Raji (cell line): ENCODE data around the gene HAAO.

Source experiments
- POLR2A ChIP-seq: IDR thresholded peaks from 2 replicates; pipeline ENCODE4 v1.6.1; 2011; ENCODE audit warnings: low read depth, low read length, control low read depth; ENCODE audit not compliant: insufficient read depth

Gene HAAO

DNA sequence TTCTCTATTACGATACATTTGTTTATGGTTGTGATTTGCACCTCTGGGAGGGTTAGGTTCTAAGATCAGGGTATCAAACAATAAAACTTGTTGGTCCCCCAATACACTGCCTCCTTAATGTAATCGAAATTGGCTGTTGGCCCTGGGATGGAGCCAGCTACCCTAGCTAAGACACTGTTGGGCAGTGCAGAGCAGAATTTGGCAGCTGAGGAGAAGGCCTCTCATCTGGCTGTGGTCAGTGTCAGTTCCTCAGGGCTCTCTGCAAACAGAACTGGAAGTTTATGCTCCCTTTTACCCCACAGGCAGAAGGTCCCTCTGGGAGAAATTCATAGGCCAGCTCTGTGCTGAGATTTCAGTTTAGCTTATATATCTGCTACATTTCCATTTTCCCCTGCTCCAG is 8.6 kb upstream of the HAAO start:
- no peak for TF ChIP-seq POLR2A

DNA sequence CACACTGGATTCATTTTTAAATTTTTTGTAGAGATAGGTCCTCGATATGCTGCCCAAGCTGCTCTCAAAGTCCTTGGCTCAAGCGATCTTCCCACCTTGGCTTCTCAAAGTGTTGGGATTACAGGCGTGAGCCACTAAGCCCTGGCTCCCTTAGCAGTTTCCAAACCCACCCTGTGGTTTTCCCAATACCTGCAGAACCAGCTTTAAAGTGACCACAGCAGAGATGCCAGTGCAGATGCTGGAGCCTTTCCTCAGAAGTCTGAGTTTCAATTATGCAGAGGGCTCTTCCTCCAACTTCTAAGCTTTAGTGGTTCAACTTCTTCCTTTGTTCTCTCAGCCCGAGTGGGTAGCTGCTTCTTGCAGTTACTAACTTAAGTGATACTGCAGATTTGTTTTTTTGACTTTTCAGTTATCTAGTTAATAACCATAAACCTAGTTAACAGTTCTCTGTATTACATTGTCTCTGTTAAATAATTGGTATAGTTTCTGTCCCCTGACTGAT is 8.1 kb upstream of the HAAO start:
- no peak for TF ChIP-seq POLR2A

DNA sequence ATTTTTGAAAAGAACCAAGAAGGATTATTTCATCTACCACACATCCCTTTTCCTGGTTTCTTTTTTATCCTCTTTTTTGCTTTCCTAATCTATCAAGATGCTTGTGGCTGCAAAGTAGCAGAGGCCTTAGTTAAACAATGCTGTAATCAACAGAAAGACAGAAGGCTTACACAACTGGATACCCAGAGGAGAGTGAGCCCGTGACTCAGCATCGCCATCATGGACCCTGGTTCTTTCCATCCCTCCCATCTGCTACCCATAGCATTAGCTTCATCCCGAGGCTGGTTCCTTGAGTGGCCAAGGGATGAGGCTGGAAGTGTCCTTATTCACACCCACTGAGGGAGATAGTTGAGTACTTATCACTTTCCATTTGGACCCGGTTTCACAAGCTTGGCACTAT is 7.5 kb upstream of the HAAO start:
- no peak for TF ChIP-seq POLR2A

DNA sequence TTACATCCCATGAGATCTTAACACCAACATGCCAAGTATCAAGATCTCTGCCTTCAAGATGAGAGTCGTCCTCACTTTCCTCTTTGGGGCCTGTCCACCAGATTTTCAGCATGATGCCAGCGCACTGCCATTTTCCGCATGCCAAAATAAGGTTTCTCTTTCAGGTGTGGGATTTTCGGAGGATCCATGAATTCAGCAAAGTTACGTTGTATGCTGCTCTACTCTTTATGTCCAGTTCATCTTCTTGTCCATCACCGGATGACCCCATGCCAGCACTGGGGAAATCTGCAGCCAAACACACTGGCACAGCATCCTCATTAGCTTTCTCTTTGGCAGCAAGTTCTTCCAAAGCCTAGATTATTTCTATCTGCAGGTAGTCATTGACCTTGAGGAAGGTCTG is 4.9 kb upstream of the HAAO start:
- no peak for TF ChIP-seq POLR2A

DNA sequence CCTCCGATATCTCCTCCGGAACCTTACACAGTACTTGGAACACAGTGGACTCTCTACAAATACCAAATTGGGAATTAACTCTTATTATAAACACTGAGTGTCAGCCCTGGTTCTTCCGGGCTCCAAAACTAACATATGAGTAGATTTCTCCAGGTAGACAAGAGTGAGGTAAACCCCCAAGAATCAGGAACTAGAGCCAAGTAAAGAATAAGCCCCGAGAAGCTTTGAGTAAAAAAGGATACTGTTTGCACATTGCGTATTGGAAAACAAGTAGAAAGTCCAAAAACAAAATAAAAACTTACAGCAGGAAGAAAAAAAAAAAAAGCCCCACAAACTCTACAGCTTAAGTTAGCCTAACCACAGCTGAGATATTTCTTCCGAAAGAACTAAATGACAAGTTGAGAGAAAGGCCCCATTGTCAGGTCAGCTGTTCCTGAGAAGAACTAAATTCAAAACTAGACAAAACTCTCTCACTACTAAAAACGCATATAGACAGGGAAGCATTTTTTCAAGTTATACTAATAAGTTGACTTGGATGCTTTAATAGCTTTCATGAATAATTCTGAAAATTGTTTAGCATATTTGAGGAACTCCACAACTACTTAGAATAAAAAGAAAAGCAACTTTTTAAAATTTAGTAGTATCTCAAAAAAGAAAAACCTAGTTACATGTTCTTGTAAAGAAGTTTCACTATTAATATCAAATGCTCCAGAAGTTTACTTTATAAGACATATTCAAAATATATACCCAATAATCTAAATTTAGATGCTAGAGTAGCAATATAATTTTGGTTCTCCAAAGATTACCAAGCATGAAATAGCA is 4.3 kb upstream of the HAAO start:
- TF ChIP-seq POLR2A: no peak

- TF ChIP-seq POLR2A: no peak
These were observed 3.5 kb upstream of the HAAO start for GRCh38 chr2:42795841-42796301.

DNA sequence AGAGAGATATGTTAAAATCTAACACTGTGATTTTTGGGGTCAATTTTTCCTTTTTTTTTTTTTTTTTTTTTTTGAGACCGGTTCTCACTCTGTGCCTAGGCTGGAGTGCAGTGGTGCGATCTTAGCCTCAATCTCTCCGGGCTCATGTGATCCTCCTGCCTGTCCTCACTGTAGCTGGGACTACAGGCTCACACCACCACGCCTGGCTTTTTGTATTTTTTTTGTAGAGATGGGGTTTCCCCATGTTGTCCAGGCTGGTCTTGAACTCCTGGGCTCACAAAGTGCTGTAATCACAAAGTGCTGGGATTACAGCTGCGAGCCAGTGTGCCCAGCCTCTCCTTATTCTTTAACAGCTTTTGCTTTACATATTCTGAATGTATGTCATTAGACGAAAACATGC is 2.9 kb upstream of the HAAO start:
- no peak for TF ChIP-seq POLR2A

DNA sequence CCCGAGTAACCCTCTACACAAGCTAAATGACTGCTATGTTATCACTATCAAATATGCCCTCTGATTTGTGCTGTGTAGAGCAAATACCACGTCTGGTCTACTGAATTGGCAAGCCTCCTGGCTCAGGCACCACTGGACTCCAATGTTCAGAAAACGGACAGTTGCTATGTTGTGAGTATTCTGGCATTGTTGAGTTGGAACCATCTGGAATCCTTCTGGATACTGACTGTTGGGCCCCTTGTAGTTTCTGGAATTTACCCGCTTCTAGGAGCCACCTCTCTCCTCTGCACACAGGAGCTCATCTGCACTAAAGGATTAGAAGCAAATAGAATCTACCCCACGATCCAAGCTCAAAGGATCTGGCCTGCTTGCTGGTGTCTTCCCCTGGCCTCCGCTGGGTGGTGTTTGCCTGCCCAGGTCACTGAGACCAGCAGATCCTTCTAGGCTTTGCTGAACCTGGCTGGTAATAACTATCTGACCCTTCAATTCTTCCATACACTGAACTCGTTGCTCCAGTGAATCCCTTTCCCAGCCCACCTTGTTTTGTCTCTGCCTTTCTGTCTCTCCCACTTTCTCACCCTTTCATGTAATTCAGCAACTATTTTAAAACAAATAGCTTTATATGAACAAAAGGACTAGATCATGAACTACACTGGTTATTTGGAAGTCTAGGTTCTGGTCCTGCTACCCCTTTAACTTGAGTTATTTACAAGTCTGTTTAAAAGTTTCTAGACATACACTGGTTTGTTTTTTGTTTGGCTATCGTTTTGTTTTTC is 2.1 kb upstream of the HAAO start:
- no peak for TF ChIP-seq POLR2A

DNA sequence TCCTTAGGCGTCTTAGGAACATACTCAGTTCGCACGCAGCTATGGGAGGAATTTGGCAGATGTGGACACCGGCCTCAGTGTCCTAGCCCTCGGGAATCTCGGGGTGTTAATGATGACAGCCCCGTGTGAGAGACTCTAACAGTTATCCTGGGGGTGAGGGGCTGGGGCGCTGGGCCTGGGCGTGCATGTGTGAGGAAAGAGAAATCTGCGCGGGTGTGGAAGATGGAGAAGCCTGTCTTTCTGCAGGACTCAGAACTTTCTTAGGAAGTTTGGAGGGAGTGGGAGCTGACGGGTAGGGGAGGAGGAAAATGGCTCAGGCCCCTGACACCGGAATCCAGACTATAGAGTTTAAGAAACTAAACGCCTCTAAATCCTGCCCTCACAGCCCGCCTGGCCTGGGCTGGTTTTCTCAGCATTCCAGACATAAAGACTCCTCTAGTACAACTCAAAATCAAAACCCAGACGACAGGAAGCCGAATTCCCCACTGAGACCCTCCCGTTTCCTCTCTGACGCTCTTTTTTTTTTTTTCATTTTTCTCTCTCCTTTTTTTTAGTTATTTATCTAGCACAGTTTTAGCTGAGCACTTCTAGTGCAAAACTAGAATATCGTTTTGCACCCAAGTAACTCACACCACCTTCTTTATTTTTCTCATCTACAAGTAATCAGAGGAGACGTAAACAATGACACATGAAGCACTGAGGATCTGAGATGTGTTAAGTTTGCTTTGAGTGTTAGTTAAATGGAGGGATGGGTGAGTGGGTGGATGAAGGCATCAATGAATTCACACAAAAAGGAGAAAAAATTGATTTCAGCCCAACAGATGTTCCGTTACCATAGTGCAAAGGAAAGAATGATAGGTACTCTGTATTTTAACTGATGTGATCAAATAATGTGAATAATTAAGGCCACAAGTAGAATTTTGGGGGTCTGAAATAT is 1.2 kb upstream of the HAAO start:
- no peak for TF ChIP-seq POLR2A

DNA sequence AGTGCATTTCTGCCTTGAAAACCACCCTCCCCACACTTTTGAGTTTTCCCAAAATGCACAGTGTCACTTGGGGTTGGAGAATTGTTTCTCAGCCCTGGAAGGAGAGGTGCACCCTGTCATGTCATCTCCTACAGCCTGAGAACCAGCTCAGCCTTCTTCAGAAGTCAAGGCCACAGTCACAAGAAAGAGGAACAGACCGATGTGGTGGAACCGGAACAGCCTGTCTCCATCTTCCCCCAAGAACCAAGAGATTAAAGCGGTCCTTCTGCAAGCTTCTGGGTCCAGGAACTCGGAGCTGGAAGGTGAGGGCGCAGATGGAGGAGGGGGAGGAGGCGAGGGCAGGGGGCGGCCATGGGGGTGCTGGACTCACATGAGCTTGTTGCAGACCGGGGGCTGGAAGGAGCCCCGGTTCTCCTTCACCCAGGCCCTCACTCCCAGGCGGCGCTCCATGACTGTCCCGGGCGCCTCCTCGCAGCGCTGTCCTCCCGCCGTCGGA is 248 bp downstream of the HAAO start:
- no peak for TF ChIP-seq POLR2A

- no peak for TF ChIP-seq POLR2A
These were observed 777 bp downstream of the HAAO start for GRCh38 chr2:42791606-42792005.

- no peak for TF ChIP-seq POLR2A
These were observed 2.6 kb downstream of the HAAO start for GRCh38 chr2:42789751-42790150.

DNA sequence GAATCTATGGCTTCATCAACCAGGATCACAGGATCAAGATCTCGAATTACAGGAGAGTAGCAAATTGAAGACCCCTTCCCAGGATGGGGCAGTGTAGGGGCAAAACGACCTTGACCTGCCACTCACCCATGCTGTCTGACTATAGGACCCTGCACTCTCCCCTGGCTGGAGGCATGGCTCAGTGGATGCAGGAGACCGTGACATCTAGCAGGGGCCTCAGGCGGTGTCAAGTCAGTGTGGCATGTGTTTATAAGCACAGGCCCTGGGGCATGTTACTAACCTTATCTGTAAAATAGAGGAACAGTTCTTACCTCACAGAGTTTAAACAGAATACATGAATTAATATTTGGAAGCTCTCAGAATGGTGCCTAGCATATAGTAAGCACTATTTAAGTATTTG is 3.5 kb downstream of the HAAO start:
- TF ChIP-seq POLR2A: no peak

GRCh38 chr2:42788478-42788793 is 3.9 kb downstream of the HAAO start:
- no peak for TF ChIP-seq POLR2A
